Uterus (tissue), 2 donors: ENCODE data around the gene NEDD4L.

Source experiments
- CTCF ChIP-seq, 4 experiments: fragments of 200-600 bp in 2 of 4; fragments of 450-650 bp in 2 of 4; sonication (generic) in 2 of 4; IDR thresholded peaks; one replicate each; pipeline ENCODE4 v1.5.1; 2016 to 2019; ENCODE audit warnings: antibody characterized with exemption in 4 of 4, mild to moderate bottlenecking in 2 of 4, moderate library complexity in 1 of 4
- POLR2A ChIP-seq, 2 donors: fragments of 450-650 bp; IDR thresholded peaks; one replicate each; pipeline ENCODE4 v1.6.1; 2016; ENCODE audit warnings: antibody characterized with exemption in 2 of 2, mild to moderate bottlenecking in 1 of 2, moderate library complexity in 1 of 2

GRCh38 chr18:58102875-58103274 is 58.8 kb downstream of the NEDD4L start:
- no peak for TF ChIP-seq CTCF (IDR thresholded peaks at IDR 0.05)
- TF ChIP-seq POLR2A (IDR thresholded peaks at IDR 0.05) = no peak
